Posterior cingulate gyrus (tissue), 11 donors: ENCODE measurements around the gene CRYGD.
"Not testable (repeated sequence)": the region's sequence is repeated elsewhere in the genome, so short reads cannot be mapped to it uniquely, and the experiment has no call there.

Experiments used
- DNase-seq, 10 donors: peaks; one replicate each; pipeline versions ENCODE4 v3.0.0 to v3.0.0-alpha.2; 2020 to 2021; ENCODE audit warnings: mixed read lengths in 3 of 10
- intact Hi-C: fragments of 100-400 bp; cut with DNase I; formaldehyde crosslinking; loops from one replicate; pipeline ENCODE4 v1.15.1; 2023

CRYGD gene

GRCh38 chr2:208124013-208124715, at the start of gene CRYGD:
Gene CRYGD, minus strand, starts transcription at chr2:208124524. Its CDS starts 51 bp downstream, at chr2:208124473.
- intact Hi-C loops, result not testable (repeated sequence)

GRCh38 chr2:208172125-208172524, 47.8 kb upstream of the CRYGD start:
- DNase-seq, result no peak
- intact Hi-C loops, result no loop called here

More at GRCh38 chr2:208124013-208124715, at the start of gene CRYGD:
- peak in 6 of 10 donors; percentile 14 to 87 (median 28) for DNase-seq

GRCh38 chr2:208164951-208165755, 40.8 kb upstream of the CRYGD start:
- no peak for DNase-seq
- intact Hi-C loops, result no loop called here

GRCh38 chr2:208163489-208163888, 39.2 kb upstream of the CRYGD start, which contains the start of gene CRYGA:
Gene CRYGA, minus strand, starts transcription at chr2:208163589. Its CDS starts 33 bp downstream, at chr2:208163556.
- intact Hi-C loops, result no loop called here
- DNase-seq, result no peak

- intact Hi-C loops, result no loop called here
- DNase-seq, result no peak
Measured at GRCh38 chr2:208156439-208156838, 32.1 kb upstream of the CRYGD start.

- intact Hi-C loops, result no loop called here
Measured at GRCh38 chr2:208153156-208153555, 28.8 kb upstream of the CRYGD start.

GRCh38 chr2:208150956-208151355, 26.6 kb upstream of the CRYGD start:
- intact Hi-C loops, result no loop called here
- no peak for DNase-seq

More at GRCh38 chr2:208153156-208153555, 28.8 kb upstream of the CRYGD start:
- no peak for DNase-seq

- intact Hi-C loops, result no loop called here
- DNase-seq, result no peak
Measured at GRCh38 chr2:208150094-208150493, 25.8 kb upstream of the CRYGD start.

GRCh38 chr2:208148803-208149202, 24.5 kb upstream of the CRYGD start:
- DNase-seq, result no peak
- intact Hi-C loops, result no loop called here

GRCh38 chr2:208147759-208148158, 23.4 kb upstream of the CRYGD start:
- intact Hi-C loops, result no loop called here
- DNase-seq, result no peak

- intact Hi-C loops, result no loop called here
- DNase-seq, result no peak
Measured at GRCh38 chr2:208147008-208147407, 22.7 kb upstream of the CRYGD start.

GRCh38 chr2:208146006-208146405, 21.7 kb upstream of the CRYGD start, which contains the start of gene CRYGB:
Gene CRYGB, minus strand, starts transcription at chr2:208146158. Its CDS starts 38 bp downstream, at chr2:208146120.
- no peak for DNase-seq

GRCh38 chr2:208142925-208143799, 18.8 kb upstream of the CRYGD start:
- no peak for DNase-seq
- intact Hi-C loops, result no loop called here

More at GRCh38 chr2:208146006-208146405, 21.7 kb upstream of the CRYGD start, which contains the start of gene CRYGB:
- intact Hi-C loops, result no loop called here

- intact Hi-C loops, result no loop called here
- no peak for DNase-seq
Measured at GRCh38 chr2:208142240-208142924, 18.1 kb upstream of the CRYGD start.

GRCh38 chr2:208139447-208139846, 15.1 kb upstream of the CRYGD start:
- DNase-seq, result no peak
- intact Hi-C loops, result no loop called here

- intact Hi-C loops, DNase-seq: not testable (repeated sequence)
Measured at GRCh38 chr2:208138334-208138733, 14.0 kb upstream of the CRYGD start.

- intact Hi-C loops, result no loop called here
- no peak for DNase-seq
Measured at GRCh38 chr2:208136716-208137094, 12.4 kb upstream of the CRYGD start.

- intact Hi-C loops, result no loop called here
- DNase-seq, result no peak
Measured at GRCh38 chr2:208135794-208136715, 11.7 kb upstream of the CRYGD start.
